ENCODE results near the gene PDE4D. TPM values are rescaled to one million over a fixed set of nuclear protein-coding genes. Genes with fewer than 3 reads are reported as not detected.
"Not testable (repeated sequence)": the region's sequence is repeated elsewhere in the genome, so short reads cannot be mapped to it uniquely, and the experiment has no call there.

PDE4D gene
- total RNA-seq, 1 donor from 2014 or later, result 6.8 TPM

- peak; percentile 76 for DNase-seq (ENCODE audit: low read depth)
- Histone ChIP-seq H3K27me3 (ENCODE audit: control insufficient read depth, insufficient read depth, low read length) (no peaks in the 10 kb centered on the region), H3K4me3 (ENCODE audit: low read depth, low read length) (no peak overlapping the region), H3K36me3 (ENCODE audit: control insufficient read depth, insufficient read depth, low read length) (no peaks in the 10 kb centered on the region)
- no peak for FAIRE-seq
- TF ChIP-seq CTCF (IDR thresholded peaks at IDR 0.05; ENCODE audit: insufficient read depth, low read length, severe bottlenecking), result no peak
Observed at GRCh38 chr5:59790376-59790775, 103.2 kb downstream of the PDE4D start.

GRCh38 chr5:59789894-59790293, 103.6 kb downstream of the PDE4D start:
- H3K4me3 ChIP-seq (ENCODE audit: low read depth, low read length), result no peak overlapping the region
- FAIRE-seq, result no peak

GRCh38 chr5:59789197-59789596, 104.3 kb downstream of the PDE4D start:
- DNase-seq (ENCODE audit: low read depth), result peak; percentile 18
- no peak for FAIRE-seq
- no peaks in the 10 kb centered on the region for H3K36me3 ChIP-seq (ENCODE audit: control insufficient read depth, insufficient read depth, low read length)
- H3K27me3 ChIP-seq (ENCODE audit: control insufficient read depth, insufficient read depth, low read length), result no peaks in the 10 kb centered on the region
- TF ChIP-seq CTCF (IDR thresholded peaks at IDR 0.05; ENCODE audit: insufficient read depth, low read length, severe bottlenecking), result no peak
- no peak overlapping the region for H3K4me3 ChIP-seq (ENCODE audit: low read depth, low read length)

More at GRCh38 chr5:59789894-59790293, 103.6 kb downstream of the PDE4D start:
- Histone ChIP-seq H3K27me3 (ENCODE audit: control insufficient read depth, insufficient read depth, low read length) (no peaks in the 10 kb centered on the region), H3K36me3 (ENCODE audit: control insufficient read depth, insufficient read depth, low read length) (no peaks in the 10 kb centered on the region)
- no peak for TF ChIP-seq CTCF (IDR thresholded peaks at IDR 0.05; ENCODE audit: insufficient read depth, low read length, severe bottlenecking)
- no peak for DNase-seq (ENCODE audit: low read depth)

- FAIRE-seq (peak; percentile 75), DNase-seq (ENCODE audit: low read depth) (peak; percentile 98)
- Histone ChIP-seq H3K27me3 (ENCODE audit: control insufficient read depth, insufficient read depth, low read length) (no peaks in the 10 kb centered on the region), H3K36me3 (ENCODE audit: control insufficient read depth, insufficient read depth, low read length) (no peaks in the 10 kb centered on the region), H3K4me3 (ENCODE audit: low read depth, low read length) (no peak overlapping the region)
- no peak for TF ChIP-seq CTCF (IDR thresholded peaks at IDR 0.05; ENCODE audit: insufficient read depth, low read length, severe bottlenecking)
Observed at GRCh38 chr5:59786334-59786805, 107.2 kb downstream of the PDE4D start.

GRCh38 chr5:59785676-59786333, 107.7 kb downstream of the PDE4D start:
- FAIRE-seq, result no peak
- no peaks in the 10 kb centered on the region for H3K27me3 ChIP-seq (ENCODE audit: control insufficient read depth, insufficient read depth, low read length)
- TF ChIP-seq CTCF (IDR thresholded peaks at IDR 0.05; ENCODE audit: insufficient read depth, low read length, severe bottlenecking), result no peak
- no peaks in the 10 kb centered on the region for H3K36me3 ChIP-seq (ENCODE audit: control insufficient read depth, insufficient read depth, low read length)
- DNase-seq (ENCODE audit: low read depth), result peak; percentile 21
- H3K4me3 ChIP-seq (ENCODE audit: low read depth, low read length), result no peak overlapping the region

GRCh38 chr5:59784708-59785107, 108.8 kb downstream of the PDE4D start:
- not testable (repeated sequence) for H3K36me3 ChIP-seq (ENCODE audit: control insufficient read depth, insufficient read depth, low read length); FAIRE-seq; H3K27me3 ChIP-seq (ENCODE audit: control insufficient read depth, insufficient read depth, low read length); DNase-seq (ENCODE audit: low read depth); H3K4me3 ChIP-seq (ENCODE audit: low read depth, low read length)

Measured in bronchial epithelial cell (primary cell).